GM23248 (cell line): ENCODE data around the gene WDR76.

Source experiments
- EZH2 ChIP-seq: fragments of 200-600 bp; sonication (generic); IDR thresholded peaks from 2 replicates; pipeline ENCODE4 v1.6.1; 2018; ENCODE audit warnings: antibody characterized with exemption, mild to moderate bottlenecking; ENCODE audit not compliant: insufficient read depth, poor library complexity, severe bottlenecking
- EZH2phosphoT487 ChIP-seq: fragments of 200-600 bp; sonication (generic); IDR thresholded peaks from 2 replicates; pipeline ENCODE4 v1.6.1; 2018; ENCODE audit warnings: antibody characterized with exemption, moderate library complexity, mild to moderate bottlenecking, low read depth; ENCODE audit not compliant: insufficient read depth

DNA sequence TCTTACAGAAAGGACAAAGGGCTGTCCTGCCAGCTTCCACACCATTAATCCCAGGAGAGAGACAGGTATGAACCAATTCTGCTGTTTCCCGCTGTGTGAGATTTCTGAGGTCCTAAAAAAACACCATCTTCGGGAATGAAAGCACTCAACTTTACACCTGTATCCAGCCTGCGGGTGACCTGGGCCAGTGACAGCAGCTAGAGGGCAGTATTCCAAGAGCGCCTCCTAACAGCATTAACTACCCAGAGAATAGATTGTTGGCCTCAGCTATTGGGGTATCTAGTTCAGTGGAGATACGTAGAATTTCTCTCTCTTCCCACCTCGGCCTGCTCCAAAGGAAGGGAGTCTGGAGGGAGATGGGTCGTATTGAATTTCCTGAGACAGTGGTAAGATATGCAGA is 55.1 kb downstream of the WDR76 start:
- TF ChIP-seq EZH2phosphoT487 (no peak), EZH2 (no peak)
